CD4-positive, alpha-beta T cell treated with Interleukin-15 for 1 hour (primary cell): ENCODE results near the gene OTX2.

Source experiments
- DNase-seq: peaks from one replicate; pipeline ENCODE4 v3.0.0-alpha.2; 2020

OTX2 gene

DNA sequence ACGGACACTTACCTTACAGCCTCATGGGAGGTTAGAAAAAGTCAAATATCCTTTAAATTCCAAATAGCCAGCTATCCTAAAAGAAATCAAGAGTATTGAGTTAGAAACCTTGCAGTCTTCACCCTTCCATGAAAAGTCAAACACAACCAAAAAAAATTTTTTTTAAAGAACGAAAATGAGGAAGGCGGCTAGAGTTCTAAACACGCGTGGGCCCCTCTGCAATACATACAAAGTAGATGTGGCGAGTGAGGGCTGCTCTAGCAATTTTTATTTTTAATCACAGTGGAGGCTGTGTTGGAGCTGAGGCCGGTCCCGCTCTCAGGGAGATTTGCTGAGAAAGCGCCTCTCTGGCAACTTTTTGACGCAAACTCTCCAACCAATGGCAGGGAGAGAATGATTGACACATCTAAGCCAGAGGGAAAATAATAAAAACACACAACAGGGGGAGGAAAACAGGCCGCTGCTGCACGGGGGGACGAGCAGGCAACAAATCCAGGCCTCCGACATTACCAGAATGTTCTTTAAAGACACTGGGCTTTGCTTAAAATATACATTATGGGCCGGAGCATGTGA, at the start of gene OTX2:
Gene OTX2 (minus strand): TSS at position 333 of the 573 bp plus-strand sequence. CDS start 5,023 bp downstream, outside the sequence.
- no peak for DNase-seq

DNA sequence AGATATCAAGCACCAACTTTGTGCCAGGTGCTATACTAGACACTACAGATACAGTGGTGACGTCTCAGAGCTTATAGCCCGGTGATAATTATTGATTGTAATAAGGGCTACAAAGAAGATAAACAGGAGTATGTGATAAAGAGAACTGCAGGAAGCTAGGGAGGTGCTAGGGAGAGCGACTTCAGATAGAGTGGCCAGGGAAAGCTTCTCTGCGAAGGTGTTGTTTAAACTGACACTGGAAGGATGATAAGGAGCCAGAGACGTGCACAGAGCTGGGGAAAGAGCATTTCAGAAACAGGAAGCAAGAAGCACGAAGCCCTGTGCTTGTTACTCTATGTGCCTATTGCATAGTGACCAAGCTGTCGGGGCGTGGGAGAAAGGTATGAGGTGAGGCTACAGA, 48.1 kb upstream of the OTX2 start:
- DNase-seq = no peak

DNA sequence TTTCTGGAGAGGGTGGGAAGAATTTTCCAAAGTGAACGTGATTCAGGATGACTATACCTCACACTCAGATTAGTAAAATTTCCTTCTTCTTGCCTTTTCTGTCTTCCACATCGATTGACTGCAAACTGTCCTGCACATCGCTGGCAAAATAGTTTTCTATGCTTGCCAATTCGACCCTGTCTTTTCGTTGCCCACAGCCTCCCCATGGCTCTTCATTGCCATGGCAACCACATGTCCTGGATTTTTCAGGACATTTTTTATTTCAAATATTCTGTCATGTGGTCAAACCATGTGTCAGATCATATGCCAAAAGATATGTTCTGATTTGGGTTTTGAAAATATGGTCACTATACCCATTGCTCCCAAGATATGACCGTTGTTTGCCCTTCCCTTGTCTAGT, 46.9 kb upstream of the OTX2 start:
- DNase-seq = no peak

DNA sequence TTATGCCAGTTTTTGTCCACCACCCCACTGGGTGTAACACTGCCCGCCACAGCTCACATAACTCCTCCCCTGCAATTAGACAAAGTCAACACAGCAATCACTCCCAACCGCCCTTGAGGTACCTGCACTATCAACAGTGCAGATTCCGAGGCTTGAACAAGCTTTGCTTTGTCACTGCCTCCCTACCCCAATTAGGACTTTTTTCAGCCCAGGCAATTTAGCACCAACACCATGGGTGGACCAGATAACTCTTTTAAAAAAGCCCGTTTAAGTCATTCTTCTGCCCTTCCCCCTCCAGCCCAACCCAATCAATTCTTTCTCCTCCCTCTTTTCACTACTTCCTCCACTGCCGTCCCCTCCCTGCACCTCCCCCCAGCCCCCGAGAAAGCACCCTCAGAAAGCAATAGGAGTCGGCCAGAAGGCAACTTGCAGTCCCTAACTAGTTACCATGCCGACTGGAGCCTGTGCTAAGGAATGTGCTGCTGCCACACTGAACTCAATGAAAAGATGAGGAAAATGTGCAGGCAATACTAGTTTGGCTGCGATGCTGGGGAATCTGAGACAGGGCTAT, 45.7 kb upstream of the OTX2 start:
- DNase-seq = no peak

DNA sequence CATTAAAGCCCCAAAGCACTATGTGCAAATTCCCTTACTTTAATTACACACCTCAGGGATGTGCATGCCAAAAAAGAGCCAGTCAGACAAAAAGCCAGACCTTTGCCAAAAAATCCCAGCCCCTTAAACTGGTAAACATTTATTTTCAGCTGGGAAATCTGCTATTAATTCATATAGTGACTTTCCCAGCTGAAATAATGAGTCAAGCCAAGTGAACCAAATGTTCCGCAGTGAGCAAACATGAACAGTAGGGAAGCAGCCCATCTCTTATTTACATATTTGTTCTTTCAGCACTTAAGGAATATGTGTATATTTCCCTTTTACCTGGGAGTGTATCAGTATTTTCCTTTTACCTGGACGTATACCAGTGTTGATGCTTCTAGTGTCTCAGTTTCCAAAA, 44.0 kb upstream of the OTX2 start:
- DNase-seq = no peak

DNA sequence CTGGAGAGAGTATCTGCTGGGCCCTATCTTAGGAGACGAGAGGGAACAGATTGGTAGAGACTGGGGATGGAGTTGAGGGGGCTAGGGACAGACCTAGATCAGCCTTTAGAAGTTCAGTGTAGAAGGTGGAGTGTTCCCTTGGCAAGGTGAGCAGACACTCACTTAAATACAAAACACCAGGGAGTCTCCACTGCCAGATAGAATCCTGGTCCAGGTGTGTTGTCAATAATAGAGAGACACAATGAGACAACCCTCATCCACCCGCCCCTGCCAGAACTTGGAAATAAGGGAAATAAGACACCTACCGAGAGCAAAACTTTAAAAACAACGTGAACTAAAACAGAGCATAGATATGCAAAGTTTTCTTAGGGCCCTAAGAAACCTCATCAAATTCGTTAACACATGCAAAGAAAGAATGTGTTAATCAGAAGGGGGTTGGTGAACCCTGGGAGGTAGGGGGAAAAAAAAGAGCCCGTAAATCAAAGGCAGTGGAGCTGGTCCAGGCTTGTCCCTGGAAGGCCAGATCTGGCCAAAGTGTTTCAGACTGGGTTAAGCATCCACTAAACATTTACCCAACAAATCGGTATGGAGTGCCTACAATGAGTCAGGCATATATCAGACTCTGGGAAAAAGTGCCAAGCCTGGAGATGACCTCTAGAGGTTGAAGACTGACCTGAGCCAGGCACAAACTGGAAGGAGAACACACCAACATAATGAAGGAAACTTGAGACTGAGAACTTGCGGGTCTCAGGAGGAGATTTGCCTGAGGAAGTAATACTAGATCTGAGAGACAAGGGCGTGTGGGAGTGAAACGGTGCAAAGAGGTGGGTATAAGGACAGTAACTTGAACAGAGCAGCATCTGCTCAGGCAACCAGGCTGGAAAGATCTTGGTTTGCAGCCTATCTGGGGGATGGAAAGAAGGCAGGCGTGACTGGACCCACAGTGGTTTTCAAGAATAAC, 37.0 kb upstream of the OTX2 start:
- no peak for DNase-seq

DNA sequence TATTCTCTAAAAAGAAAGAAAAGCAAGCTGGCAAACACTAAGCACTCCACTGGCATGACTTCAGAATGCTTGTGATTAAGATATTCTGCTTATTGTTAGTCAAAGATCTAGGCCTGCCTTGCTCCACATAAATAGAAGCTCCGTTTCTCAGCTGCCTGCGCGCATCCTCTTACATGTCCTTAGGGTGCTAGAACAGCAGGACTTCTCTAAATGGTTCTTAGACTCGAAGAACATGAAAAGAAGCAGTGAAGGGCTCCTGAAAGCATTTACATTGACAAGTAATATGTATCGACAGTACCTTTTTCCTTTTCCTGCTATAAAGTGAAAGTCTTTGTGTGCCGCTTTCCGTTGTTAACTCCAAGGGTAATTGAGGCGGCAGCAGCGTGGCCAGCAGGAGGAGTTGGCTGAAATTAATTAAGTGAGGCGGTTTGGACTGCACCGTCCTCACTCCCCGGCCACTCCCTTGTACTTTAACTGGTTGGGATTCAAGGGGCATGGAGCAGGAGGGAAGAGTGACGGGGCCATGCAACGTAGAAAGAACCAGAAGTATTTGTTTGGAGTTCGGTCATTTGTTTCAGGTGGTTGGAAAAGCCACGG, 34.2 kb upstream of the OTX2 start:
- DNase-seq = no peak

DNA sequence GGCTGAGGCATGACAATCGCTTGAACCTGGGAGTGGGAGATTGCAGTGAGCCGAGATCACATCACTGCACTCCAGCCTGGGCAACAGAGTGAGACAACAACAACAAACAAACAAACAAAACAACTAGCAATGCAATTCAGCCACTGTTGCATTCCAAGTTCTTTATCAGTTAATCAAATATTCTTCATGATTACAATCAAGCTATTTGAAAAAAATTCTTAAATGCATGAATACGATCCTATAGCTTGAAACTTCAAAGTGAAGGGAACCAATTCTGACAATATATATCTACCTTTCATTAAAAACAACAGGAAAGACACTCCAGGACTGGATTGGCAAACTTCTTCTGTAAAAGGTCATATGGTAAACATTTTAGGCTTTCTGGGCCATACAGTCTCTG, 31.3 kb upstream of the OTX2 start:
- no peak for DNase-seq

DNA sequence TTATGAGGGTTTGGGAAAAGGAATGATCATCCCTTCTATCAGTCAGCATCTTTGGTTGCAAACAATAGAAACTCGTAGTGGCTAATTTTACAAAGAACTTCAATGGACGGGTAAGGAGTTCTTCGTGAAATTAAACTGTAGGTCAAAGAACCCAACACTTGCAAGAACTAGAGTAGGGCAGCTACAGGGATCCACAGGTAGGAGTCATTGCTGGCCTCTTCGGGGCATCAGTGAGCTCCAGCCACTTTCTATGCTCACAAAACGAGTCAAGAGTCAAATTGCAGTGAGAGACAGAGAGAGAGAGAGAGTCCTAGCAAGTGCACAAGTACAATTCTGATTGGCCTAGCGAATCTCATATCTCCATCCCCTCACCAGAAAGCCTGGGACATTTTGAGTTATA, 29.9 kb upstream of the OTX2 start:
- no peak for DNase-seq

DNA sequence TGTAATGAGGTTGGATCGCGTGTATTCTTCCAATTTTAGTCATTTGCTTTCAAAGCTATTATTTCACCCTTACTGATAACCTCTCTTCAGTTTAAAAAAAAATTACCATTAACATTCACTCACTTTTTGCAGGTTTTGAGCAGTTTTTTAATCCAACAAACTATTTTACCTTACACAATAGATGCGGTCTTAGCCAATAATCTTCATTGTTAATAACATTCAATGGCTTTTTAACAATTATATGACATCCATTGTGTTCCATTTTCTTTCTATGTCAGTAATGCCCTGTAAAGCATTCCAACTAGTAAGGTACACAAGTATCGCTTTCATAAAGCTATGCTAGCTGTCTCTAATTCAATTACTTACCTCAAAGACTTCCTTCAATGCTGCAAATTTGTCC, 18.9 kb upstream of the OTX2 start:
- no peak for DNase-seq

DNA sequence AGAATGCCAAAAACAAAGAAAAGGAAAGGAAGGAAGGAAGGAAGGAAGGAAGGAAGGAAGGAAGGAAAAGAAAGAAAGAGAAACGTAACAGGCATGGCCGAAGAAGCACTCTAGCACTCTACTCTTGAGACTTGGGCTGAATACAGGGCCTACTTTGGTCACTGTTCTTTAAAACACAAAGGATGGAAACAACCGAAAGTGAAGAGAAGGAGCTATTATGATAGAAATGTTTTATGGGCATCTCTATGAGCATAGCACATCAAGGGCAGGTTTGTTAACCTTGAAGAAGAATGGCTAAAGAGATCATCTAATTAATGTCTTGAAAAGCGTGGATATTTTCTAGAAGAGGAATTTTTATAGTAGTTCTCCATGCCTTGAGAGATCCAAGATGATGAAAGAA, 15.9 kb upstream of the OTX2 start:
- DNase-seq = no peak

DNA sequence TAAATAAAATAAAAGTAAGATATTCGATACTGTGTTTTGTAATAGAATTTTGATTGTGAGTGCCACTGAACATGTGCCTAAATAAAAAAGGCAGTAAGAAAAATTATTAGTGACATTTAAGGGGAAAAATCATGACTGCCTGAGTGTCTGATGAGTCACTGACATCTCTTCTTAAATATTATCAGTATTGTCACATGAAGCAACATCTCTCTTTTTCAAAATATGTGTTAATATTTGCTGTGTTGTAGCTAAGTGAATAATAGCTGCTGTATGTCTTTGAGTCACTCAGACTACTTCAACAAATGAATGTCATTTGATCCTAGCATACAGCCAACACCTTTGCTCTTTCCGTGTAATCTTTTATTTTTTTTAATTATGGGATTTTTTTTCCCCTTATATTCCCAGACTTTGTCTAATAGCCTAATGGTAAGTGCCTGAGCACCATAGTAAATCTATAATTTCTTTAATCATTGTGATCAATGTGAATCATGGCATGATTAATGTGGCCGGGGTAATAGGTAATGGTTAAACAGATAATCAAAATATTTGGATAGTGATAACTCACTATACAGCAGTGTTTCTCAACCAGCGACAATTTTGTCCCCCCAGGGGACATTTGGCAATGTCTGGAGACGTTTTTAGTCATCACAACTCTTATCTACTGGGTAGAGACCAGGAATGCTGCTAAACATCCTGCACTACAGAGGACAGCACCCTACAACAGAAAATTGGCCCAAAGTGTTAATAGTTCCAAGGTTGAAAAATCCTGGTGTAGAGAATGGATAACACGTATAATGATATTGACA, 11.7 kb upstream of the OTX2 start:
- DNase-seq = no peak

DNA sequence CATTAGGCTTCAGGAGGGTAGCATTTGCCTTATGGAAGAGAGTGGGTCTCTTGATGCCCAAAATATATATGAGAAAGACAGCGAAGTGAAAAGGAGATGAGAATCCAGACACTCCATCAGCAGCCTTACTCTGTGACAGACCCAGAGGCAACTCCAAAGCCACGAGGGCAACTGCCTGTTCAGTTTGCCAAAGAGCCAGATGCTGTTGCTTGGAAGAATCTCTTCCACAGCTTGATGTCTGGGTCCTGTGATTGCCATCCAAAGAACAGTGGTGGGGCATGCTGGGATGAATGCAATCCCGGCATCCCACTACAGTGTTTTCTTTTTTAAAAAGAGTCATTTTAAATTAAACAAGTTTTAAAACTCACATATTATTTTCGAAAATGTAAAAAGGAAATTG, 10.9 kb upstream of the OTX2 start:
- no peak for DNase-seq

DNA sequence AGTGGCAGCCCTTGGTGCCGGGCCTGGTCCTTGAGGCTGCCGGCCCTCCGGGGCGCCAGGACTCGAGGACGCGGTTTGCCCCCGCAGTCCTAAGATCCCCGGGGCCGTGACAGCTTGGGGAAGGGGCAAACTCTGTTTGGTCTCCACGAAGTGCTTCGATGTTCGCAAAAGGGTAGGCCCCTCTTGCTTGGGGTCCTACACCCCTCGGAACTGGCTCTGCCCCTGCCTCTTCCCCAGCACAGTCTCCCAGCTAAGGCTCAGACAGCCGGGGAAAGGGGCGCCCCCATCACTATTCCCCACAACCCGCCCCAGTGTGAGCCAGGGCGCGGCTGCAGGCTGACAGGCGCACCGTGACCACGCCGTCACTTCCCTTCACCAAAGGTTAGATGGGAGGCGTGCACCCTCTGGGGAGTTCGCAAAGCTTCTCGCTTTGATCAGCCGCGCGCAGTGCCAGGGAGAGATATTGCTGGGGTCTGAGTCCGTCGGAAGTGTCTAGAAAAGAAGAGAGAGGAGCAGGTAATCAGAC, 7.2 kb upstream of the OTX2 start:
- DNase-seq = no peak

DNA sequence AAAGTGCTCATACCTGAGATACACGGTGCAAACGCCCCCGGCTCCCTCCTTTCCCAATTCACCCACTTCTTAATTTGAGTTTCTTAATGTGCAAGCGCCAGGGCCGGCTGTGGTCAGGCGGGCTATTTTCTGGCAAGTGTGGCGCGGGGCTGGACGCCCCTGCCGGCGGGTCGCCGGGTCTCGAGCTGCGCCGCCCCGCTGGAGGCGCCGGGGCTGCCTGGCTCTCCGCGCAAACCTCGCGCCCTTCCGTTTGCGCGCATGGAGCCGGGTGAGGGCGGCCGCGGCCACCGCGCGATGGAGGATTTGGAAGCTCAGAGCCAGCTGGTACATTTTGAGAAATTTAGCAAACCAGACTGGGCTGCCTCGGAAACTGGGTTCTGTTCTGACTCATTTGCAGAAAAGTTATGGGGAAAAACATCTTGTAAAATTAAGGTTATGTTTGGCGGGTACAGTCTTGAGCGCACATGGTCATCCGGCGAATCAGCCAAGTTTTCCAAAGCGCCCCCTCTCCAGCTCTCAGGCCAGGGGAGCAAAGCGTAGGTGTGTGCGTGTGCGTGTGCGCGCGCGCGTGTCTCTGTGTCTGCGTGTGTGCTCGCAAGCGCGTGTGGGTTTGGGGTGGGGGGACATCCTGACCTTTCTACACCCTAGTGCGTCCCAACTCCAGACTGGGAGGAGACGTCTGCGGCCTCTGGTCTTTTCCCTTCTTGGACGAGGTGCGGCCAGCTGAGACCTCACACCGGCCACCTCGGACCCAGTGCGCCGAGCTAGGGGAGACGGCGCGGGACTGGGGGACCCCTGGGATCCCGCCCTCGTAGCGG, 6.5 kb upstream of the OTX2 start:
- no peak for DNase-seq

DNA sequence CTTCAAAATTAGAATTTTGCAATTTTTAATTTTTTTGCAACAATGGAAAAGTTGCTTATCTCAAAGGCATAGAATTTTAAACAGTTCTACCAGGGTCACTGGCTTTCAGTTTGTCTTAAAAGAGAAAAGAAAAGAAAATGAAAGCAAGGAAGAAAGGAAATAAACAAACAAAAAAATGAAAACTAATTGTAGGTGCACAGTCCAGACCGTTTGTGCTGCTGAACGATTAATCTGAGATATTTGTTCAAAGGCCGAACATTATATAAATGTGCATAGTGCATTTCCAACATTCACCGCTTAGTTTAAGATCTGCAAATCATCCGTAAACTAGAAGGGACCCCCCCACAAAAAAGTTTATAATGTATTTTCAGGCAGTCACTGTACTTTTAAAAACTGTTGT, 5.5 kb upstream of the OTX2 start:
- DNase-seq = no peak

DNA sequence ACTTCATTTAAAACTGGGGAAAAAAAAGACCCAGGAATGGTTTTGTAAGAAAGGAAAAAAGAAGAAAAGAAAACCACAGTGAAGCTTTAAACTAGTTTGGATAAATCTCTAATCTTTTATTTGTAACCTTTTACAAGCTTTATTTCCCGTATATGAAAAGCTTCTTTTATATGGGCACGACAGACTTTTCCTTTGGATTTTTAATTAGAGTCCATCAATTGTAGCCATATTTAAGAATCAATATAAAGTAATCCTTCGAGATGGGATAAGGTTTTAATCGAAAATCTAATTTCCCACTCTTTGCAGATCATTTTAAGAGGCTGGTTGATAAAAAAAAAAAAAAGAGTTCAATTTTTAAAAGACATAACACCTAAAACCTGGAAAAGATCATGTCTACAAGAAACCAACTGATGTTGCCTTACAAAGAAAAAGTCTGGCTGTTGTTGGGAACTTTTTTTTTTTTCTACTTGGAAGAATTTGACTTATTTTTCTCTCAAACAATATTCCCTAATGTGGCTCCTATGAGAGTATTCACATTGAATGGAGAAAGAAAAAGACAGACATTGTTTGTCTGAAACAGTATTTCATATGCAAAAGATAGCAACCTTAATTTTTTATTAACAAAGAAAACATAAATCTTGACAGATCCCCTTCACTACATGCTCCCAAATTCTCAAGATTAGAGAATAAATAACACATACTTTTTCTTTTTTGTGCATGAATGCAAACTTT, 4.9 kb upstream of the OTX2 start:
- DNase-seq = no peak

DNA sequence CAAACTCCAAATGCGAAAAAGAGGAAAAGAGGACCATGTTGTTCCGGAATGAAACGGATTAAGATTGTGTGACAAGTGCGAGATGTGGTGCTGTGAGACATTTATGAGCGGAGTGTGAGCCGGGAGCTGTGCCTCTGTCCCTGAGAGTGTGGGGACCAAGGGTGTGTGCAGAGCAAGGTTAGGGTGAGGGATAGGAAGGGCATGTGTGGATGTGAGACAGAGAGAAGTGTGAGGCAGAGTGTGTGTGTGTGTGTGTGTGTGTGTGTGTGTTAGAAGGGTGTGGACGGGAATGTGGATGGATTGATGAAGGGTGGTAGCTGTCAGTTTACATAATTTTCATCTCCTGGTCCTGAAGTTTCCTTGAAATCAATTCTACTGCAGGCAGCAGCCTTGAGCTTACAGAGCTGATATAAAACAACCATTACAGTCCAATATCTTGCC, 4.3 kb upstream of the OTX2 start:
- DNase-seq = no peak

DNA sequence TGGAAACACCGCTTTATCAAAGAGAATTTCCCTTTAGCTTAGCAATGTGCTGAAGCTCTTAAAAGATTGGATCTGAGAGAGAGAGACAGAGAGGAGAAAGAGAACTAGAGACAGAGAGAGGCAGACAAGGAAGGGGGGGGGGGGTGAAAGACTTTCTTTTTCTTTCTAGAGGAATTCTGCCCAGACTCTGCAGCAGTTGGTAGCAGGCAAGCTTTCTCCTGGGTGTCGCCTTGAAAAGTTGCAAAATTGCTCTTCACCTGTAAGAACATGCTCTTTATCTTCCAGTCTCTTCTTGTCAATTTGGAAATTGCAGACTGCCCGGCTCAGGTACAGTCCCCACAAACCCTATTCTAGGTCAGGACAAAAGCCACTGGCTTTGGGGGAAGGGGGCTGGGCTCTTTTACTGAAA, 2.9 kb upstream of the OTX2 start:
- no peak for DNase-seq

DNA sequence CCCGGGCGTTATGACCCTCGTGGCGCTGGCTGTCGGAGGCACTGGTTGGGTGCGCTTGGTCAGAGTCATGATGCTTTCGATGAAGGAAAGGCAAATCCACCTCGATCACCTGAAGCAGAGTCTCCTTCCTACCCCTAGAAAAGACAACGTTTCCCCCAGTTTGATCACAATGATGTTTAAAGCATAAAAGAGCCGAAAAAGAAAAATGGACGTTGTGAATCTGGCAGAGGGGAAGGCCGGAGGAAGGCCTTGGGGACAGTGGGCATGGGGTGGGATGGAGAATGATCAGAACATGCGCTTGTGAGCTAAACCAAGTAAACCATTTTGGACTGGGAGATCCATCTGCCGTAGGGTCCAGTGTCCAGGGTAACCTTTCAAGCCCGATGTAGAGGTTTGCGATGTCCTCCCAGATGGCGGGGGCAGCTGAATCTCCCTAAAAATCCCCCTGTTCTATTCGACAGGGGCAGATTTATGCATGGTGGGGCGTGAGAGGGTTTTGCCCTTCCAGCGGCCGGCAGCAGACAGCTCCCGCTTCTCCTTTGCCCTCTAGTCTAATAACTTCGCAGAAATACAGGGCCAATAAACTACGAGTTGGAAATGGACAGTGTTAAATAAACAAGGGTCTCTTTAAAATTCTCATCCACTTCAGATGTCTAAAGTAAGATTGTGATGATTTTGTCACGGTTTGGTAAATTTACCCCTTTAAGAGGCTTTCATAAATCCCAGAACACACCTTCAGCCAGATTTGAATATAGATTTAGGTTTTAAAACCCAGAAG, 2.3 kb upstream of the OTX2 start:
- DNase-seq = no peak
